Activated naive CD8-positive, alpha-beta T cell treated with anti-CD3 and anti-CD28 coated beads, Interleukin-2, amount 10 ng/mL, durations not matched to agents 7 days and 5 days (primary cell): ENCODE data around the gene COX14. TPM values are rescaled to one million over a fixed set of nuclear protein-coding genes. Genes with fewer than 3 reads are reported as not detected.
A peak's percentile ranks its signal among the peaks of the same experiment; 100 is the strongest.
"Not testable (repeated sequence)": the region's sequence is repeated elsewhere in the genome, so short reads cannot be mapped to it uniquely, and the experiment has no call there.

ENCODE experiments used
- ATAC-seq: fragments of 150-1000 bp; cut with Tn5 transposase; one replicate; pipeline ENCODE4 v1.10.0; 2021; ENCODE audit warnings: low read depth, moderate library complexity
- POLR2A ChIA-PET: fragments of 350-600 bp; sonication (Branson Sonifier 250); formaldehyde crosslinking; loops from one replicate; lab custom pipeline; 2021; ENCODE audit warnings: antibody characterized with exemption; lab: Charles Lee
- DNase-seq: peaks from one replicate; pipeline ENCODE4 v3.0.0; 2021
- H3K27ac Mint-ChIP-seq: one replicate; pipeline ENCODE4 v1.8.0; 2022; ENCODE audit warnings: mild to moderate bottlenecking, mixed read lengths
- H3K27me3 Mint-ChIP-seq: one replicate; pipeline ENCODE4 v1.8.0; 2022; ENCODE audit warnings: mild to moderate bottlenecking, moderate library complexity, mixed read lengths
- H3K36me3 Mint-ChIP-seq: one replicate; pipeline ENCODE4 v1.8.0; 2021; ENCODE audit warnings: mild to moderate bottlenecking, mixed read lengths
- H3K4me1 Mint-ChIP-seq: one replicate; pipeline ENCODE4 v1.8.0; 2021; ENCODE audit warnings: mixed read lengths
- H3K4me3 Mint-ChIP-seq: one replicate; pipeline ENCODE4 v1.8.0; 2022; ENCODE audit warnings: mild to moderate bottlenecking, moderate library complexity, mixed read lengths
- H3K9me3 Mint-ChIP-seq: one replicate; pipeline ENCODE4 v1.8.0; 2021; ENCODE audit warnings: mixed read lengths
- total RNA-seq, 2 experiments: library from RNA; stranded (reverse); gene quantifications; one replicate each; pipeline ENCODE4 v1.2.3, GENCODE V29; 2021

COX14 gene
- total RNA-seq, 2 experiments from 2014 or later, result 47.5 to 54.2 TPM

- no peak overlapping the region for H3K4me3 Mint-ChIP-seq
- no peaks in the 10 kb centered on the region for H3K9me3 Mint-ChIP-seq
- POLR2A ChIA-PET, result interaction anchor here (0.6 to 1.1 kb wide), 3 partner anchors 9 to 95 kb away, joined by 3 to 5 read pairs (median 3); partner anchors contain the start of genes COX14 and RACGAP1
- peaks cover 19% of the 10 kb centered on the region for H3K4me1 Mint-ChIP-seq
- peaks cover 28% of the 10 kb centered on the region for H3K36me3 Mint-ChIP-seq
- no peaks in the 10 kb centered on the region for H3K27me3 Mint-ChIP-seq
- peak overlapping the region; percentile 17 for H3K27ac Mint-ChIP-seq
- DNase-seq (no peak), ATAC-seq (no peak)
Observed at GRCh38 chr12:50120521-50120920, 8.5 kb downstream of the COX14 start.

GRCh38 chr12:50120953-50121352, 8.9 kb downstream of the COX14 start:
- H3K4me1 Mint-ChIP-seq, result peaks cover 20% of the 10 kb centered on the region
- H3K36me3 Mint-ChIP-seq, result peaks cover 24% of the 10 kb centered on the region
- H3K27ac Mint-ChIP-seq, result no peak overlapping the region

GRCh38 chr12:50121641-50122040, 9.6 kb downstream of the COX14 start:
- POLR2A ChIA-PET, result interaction anchor here (1.7 kb wide), 1 partner anchor 9 kb away, joined by 4 read pairs; no protein-coding TSS in a partner anchor
- H3K27me3 Mint-ChIP-seq, result no peaks in the 10 kb centered on the region
- H3K36me3 Mint-ChIP-seq, result peaks cover 24% of the 10 kb centered on the region
- H3K9me3 Mint-ChIP-seq, result no peaks in the 10 kb centered on the region
- ATAC-seq (no peak), DNase-seq (no peak)
- H3K4me3 Mint-ChIP-seq, result no peak overlapping the region
- no peak overlapping the region for H3K27ac Mint-ChIP-seq
- peaks cover 17% of the 10 kb centered on the region for H3K4me1 Mint-ChIP-seq

More at GRCh38 chr12:50120953-50121352, 8.9 kb downstream of the COX14 start:
- ATAC-seq (no peak), DNase-seq (no peak)
- H3K9me3 Mint-ChIP-seq, result no peaks in the 10 kb centered on the region
- no peaks in the 10 kb centered on the region for H3K27me3 Mint-ChIP-seq
- H3K4me3 Mint-ChIP-seq, result no peak overlapping the region
- POLR2A ChIA-PET, result interaction anchor here (0.6 to 1.1 kb wide), 2 partner anchors 9 to 96 kb away, joined by 3 to 5 read pairs; partner anchors contain the start of genes COX14 and RACGAP1

- no peaks in the 10 kb centered on the region for H3K27me3 Mint-ChIP-seq
Observed at GRCh38 chr12:50123203-50123602, 11.2 kb downstream of the COX14 start.

GRCh38 chr12:50127546-50127945, 15.5 kb downstream of the COX14 start:
- no peak for DNase-seq
- POLR2A ChIA-PET, result interaction anchor here (1.6 kb wide), 1 partner anchor 15 kb away, joined by 6 read pairs; the partner anchor contains the start of gene COX14
- ATAC-seq, result no peak
- Mint-ChIP-seq H3K4me1 (peaks cover 14% of the 10 kb centered on the region), H3K9me3 (no peaks in the 10 kb centered on the region), H3K4me3 (no peak overlapping the region), H3K36me3 (peaks cover 19% of the 10 kb centered on the region), H3K27me3 (no peaks in the 10 kb centered on the region), H3K27ac (no peak overlapping the region)

More at GRCh38 chr12:50123203-50123602, 11.2 kb downstream of the COX14 start:
- DNase-seq (no peak), ATAC-seq (no peak)
- no peaks in the 10 kb centered on the region for H3K9me3 Mint-ChIP-seq
- peaks cover 14% of the 10 kb centered on the region for H3K4me1 Mint-ChIP-seq
- no peak overlapping the region for H3K27ac Mint-ChIP-seq
- no peak overlapping the region for H3K4me3 Mint-ChIP-seq
- H3K36me3 Mint-ChIP-seq, result peaks cover 23% of the 10 kb centered on the region
- POLR2A ChIA-PET, result interaction anchor here (1.7 kb wide), 1 partner anchor 10 kb away, joined by 4 read pairs; no protein-coding TSS in a partner anchor

- no peaks in the 10 kb centered on the region for H3K27me3 Mint-ChIP-seq
- POLR2A ChIA-PET, result interaction anchor here (1.5 kb wide), 1 partner anchor 18 kb away, joined by 5 read pairs; the partner anchor contains the start of gene COX14
- DNase-seq (no peak), ATAC-seq (no peak)
- no peaks in the 10 kb centered on the region for H3K9me3 Mint-ChIP-seq
- H3K4me1 Mint-ChIP-seq, result peaks cover 11% of the 10 kb centered on the region
- H3K4me3 Mint-ChIP-seq, result no peak overlapping the region
- peaks cover 16% of the 10 kb centered on the region for H3K36me3 Mint-ChIP-seq
- H3K27ac Mint-ChIP-seq, result no peak overlapping the region
Observed at GRCh38 chr12:50129290-50129689, 17.3 kb downstream of the COX14 start.

GRCh38 chr12:50132505-50133135, 20.6 kb downstream of the COX14 start:
- Mint-ChIP-seq H3K27ac (peak overlapping the region; percentile 43), H3K4me1 (no peaks in the 10 kb centered on the region), H3K27me3 (no peaks in the 10 kb centered on the region), H3K4me3 (no peak overlapping the region), H3K36me3 (peaks cover 15% of the 10 kb centered on the region), H3K9me3 (no peaks in the 10 kb centered on the region)
- POLR2A ChIA-PET, result no interaction called here
- ATAC-seq (no peak), DNase-seq (no peak)

GRCh38 chr12:50142993-50143392, 31.0 kb downstream of the COX14 start:
- Mint-ChIP-seq H3K27ac (no peak overlapping the region), H3K4me1 (peaks cover 2% of the 10 kb centered on the region), H3K27me3 (no peaks in the 10 kb centered on the region), H3K36me3 (peaks cover 22% of the 10 kb centered on the region), H3K4me3 (no peak overlapping the region), H3K9me3 (no peaks in the 10 kb centered on the region)
- no peak for ATAC-seq
- no peak for DNase-seq
- POLR2A ChIA-PET, result no interaction called here

- Mint-ChIP-seq H3K27ac (no peak overlapping the region), H3K27me3 (no peaks in the 10 kb centered on the region), H3K9me3 (no peaks in the 10 kb centered on the region), H3K4me1 (peaks cover 6% of the 10 kb centered on the region), H3K36me3 (peaks cover 15% of the 10 kb centered on the region), H3K4me3 (no peak overlapping the region)
- POLR2A ChIA-PET, result interaction anchor here (0.8 kb wide), 1 partner anchor 17 kb away, joined by 4 read pairs; no protein-coding TSS in a partner anchor
- ATAC-seq (no peak), DNase-seq (no peak)
Observed at GRCh38 chr12:50145439-50145838, 33.4 kb downstream of the COX14 start.

- POLR2A ChIA-PET, result no interaction called here
- ATAC-seq, result no peak
- H3K27me3 Mint-ChIP-seq, result no peaks in the 10 kb centered on the region
- no peak for DNase-seq
- peaks cover 3% of the 10 kb centered on the region for H3K36me3 Mint-ChIP-seq
- peaks cover 6% of the 10 kb centered on the region for H3K4me1 Mint-ChIP-seq
- no peak overlapping the region for H3K27ac Mint-ChIP-seq
- H3K9me3 Mint-ChIP-seq, result no peaks in the 10 kb centered on the region
- no peak overlapping the region for H3K4me3 Mint-ChIP-seq
Observed at GRCh38 chr12:50147281-50147680, 35.2 kb downstream of the COX14 start.

- H3K4me1 Mint-ChIP-seq, H3K9me3 Mint-ChIP-seq, ATAC-seq, DNase-seq, H3K27me3 Mint-ChIP-seq, H3K36me3 Mint-ChIP-seq, H3K27ac Mint-ChIP-seq, H3K4me3 Mint-ChIP-seq: not testable (repeated sequence)
- POLR2A ChIA-PET, result interaction anchor here (0.5 kb wide), 1 partner anchor 33 kb away, joined by 3 read pairs; no protein-coding TSS in a partner anchor
Observed at GRCh38 chr12:50148011-50148410, 36.0 kb downstream of the COX14 start.

- H3K9me3 Mint-ChIP-seq, result no peaks in the 10 kb centered on the region
- H3K27ac Mint-ChIP-seq, result no peak overlapping the region
- H3K36me3 Mint-ChIP-seq, result peaks cover 3% of the 10 kb centered on the region
- H3K4me1 Mint-ChIP-seq, result peaks cover 6% of the 10 kb centered on the region
- DNase-seq (no peak), ATAC-seq (no peak)
- no peaks in the 10 kb centered on the region for H3K27me3 Mint-ChIP-seq
- no peak overlapping the region for H3K4me3 Mint-ChIP-seq
- POLR2A ChIA-PET, result interaction anchor here (1.5 kb wide), 1 partner anchor 18 kb away, joined by 5 read pairs; the partner anchor contains the start of gene CERS5
Observed at GRCh38 chr12:50149311-50149710, 37.3 kb downstream of the COX14 start.

GRCh38 chr12:50151047-50151687, 39.1 kb downstream of the COX14 start:
- no peak overlapping the region for H3K4me3 Mint-ChIP-seq
- POLR2A ChIA-PET, result no interaction called here
- H3K27ac Mint-ChIP-seq, result no peak overlapping the region
- DNase-seq, result no peak
- ATAC-seq, result no peak
- peaks cover 4% of the 10 kb centered on the region for H3K4me1 Mint-ChIP-seq
- no peaks in the 10 kb centered on the region for H3K27me3 Mint-ChIP-seq
- H3K36me3 Mint-ChIP-seq, result peaks cover 3% of the 10 kb centered on the region
- H3K9me3 Mint-ChIP-seq, result no peaks in the 10 kb centered on the region
